Stimulated activated CD4-positive, alpha-beta T cell treated with anti-CD3 and anti-CD28 coated beads, Interleukin-4, amount 100 ng/mL, for 4 hours (primary cell): ENCODE measurements around the gene RGS7.
"Not testable (repeated sequence)": the region's sequence is repeated elsewhere in the genome, so short reads cannot be mapped to it uniquely, and the experiment has no call there.

Experiments used
- DNase-seq, 2 experiments: peaks; one replicate each; pipeline ENCODE4 v3.0.0-alpha.2; 2020

Gene RGS7

DNA sequence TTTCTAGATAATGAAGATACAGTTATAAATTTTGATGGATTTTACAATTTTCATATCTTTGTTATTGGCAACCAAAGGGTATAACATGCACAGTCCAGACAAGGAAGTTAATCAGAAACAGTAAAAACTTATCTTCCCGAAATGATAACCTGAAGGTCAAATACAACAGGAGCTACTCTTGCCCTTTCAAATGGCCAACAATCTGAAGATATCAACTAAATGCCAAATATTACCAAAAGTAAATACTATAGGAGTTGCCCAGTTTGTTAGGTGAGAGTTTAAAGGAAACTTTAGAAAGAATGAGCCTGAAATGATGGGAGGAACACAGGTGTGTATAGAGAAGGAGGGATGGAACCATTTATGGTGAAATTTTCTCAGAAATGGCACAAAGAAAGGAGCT lies 153.2 kb downstream of the RGS7 start:
- no peak for DNase-seq

DNA sequence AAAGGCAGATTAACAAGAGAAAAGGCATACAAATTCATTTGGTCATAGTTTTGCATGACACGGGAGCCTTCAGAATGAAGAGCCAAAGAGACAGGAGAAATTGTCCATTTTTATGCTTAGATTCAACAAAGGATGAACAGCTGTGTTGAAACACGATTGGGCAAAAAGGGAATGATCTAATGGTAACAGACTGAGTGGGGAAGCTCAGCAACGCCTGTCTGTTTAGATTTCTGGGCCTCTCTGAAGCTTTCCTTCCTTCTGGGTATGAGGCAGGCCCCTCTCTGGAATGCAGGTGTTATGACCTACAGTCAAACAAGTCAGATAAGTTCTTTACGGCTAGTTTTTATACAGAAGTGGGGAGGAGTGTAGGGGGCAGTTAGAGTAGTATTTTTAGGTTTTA lies 154.6 kb downstream of the RGS7 start:
- no peak for DNase-seq

DNA sequence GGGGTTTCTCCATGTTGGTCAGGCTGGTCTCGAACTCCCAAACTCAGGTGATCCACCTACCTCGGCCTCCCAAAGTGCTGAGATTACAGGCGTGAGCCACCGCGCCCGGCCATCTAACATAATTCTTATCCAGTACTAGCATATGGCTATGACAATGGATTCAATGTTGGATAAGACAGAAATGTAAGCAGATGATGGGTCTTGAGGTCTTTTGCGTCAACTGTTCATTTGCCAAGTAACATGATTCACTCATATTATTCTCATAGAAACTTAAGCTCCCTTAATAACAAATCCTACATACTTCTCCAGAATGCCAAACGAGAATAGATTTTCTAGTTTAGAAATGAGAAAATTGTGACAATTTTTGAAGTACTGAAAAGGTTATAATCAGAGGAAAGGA lies 170.3 kb downstream of the RGS7 start:
- no peak for DNase-seq

DNA sequence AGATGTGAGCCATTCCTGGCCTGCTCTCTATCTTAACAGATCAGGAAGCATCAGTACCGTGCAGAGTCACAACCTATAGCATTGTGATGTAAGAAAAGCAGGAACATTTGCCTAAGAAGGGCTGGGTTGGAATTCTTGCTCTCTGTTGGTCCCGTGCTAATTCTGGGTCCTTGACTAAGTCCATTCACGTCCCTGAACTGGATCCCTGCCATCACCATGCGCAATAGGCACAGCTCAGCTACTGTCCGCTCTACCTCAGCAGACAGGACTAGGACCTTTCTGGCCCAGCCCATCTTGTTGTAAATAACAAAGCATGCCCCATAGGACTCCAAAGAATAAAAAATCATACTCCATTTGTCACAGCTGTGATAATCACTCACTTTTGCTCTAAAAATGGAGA lies 175.0 kb downstream of the RGS7 start:
- DNase-seq, result no peak

DNA sequence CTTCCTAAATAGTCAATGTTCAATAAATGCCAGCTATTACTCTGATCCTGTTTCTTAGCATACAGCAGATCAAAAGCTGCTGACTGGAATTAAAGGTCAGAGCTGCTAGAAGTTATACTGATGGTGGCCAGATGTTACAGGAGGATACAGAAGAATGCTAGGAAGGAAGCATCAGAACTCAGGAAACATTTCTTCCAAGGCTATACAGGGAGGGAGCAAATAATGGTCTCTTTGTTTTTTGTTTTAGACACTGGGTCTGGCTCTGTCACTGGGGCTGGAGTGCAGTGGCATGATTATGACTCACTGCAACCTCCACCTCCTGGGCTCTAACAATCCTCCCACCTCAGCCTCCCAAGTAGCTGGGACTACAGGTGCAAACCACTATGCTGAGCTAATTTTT lies 175.5 kb downstream of the RGS7 start:
- DNase-seq, result no peak

DNA sequence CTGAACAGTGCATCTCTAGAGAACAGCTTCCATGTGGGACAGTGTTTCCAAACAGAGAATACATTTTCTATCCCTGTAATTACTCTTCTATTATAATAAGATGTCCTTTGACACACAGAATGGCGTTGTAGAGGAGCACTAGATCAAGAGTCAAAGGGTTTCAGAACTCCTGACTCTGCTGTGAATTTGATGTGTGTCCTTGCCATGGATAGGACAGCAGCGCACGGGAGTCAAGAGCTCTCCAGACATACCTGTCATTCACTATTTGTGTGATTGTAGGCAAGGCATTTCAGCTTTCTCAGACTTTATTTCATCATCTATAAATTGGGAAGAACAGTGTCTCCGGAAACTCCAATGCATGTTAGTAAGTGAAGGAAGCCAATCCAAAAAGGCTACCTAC lies 176.4 kb downstream of the RGS7 start:
- DNase-seq, result no peak

DNA sequence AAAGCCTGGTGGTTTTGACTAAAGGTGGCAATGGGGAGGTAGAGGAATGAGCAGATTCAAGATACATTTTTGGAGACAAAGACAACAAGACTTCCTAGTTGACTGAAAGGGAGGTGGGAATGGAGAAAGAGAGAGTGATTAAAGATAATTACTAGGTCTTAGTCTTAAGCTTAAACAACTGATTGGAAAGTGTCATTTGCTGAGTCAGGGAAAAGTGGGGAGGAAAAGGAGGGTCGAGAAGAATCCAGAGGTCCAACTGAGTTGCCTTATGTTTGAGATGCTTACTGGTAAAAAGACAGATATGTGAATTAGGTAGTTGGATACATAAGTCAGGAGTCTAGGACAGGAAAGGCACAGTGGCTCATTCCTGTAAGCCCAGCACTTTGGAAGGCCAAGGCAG lies 179.3 kb downstream of the RGS7 start:
- DNase-seq, result no peak

DNA sequence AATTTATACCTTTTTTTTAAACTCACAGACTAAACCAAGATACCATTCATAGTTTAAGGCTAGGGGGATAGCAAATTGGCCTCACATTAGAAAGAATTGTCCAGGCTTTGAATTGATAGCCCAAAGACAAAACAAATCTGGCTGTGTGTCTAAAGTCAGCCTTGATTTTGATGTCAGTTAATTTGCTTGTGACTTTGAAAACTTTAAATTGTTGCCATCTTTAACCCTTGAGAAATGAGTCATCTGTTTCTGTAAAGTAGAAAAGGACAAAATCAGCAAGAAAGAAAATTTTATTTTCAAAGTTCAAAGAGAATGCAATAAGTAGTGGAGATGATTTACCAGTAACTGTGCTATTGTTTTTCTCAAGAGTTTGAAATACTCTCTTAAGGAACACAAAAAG lies 184.5 kb downstream of the RGS7 start:
- no peak for DNase-seq

DNA sequence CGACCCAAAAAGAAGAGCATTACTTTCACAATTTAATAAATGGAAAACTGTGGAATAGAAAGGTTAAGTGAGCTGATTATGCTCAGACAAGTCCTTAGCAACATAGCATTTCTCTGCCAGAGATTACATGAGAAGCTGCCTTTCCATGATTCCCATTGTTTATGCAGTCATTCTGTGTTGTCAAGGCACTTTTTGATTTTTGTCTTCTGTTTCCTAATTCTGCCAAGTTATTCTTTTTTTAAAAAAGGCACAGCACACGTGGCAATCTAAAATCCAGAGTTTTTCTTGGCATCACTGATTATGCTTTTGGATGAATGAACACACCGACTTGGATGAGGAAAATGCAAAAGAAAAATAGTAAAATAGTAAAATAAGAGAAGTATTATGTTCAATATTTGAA lies 185.0 kb downstream of the RGS7 start:
- no peak for DNase-seq

DNA sequence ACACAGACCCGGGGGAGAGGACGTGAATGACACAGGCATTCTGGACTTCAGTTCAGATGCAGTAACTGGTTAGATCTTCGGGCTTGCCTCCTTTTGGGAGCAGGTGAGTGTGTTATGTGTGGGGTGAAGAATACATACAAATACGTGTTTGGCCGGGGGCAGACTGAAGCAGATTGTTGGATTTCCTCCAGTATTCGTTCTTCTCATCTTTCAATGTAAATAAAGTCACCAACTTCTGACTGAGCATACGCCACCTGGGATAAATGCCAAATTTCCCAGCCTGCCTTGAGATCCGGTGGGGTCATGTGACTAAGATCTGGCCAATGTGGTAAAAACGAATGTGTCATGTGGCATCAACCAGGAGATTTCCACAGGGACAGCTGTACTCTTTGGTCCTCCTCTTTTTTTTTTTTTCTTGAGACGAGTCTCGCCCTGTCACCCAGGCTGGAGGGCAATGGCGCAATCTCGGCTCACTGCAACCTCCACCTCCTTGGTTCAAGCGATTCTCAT lies 189.8 kb downstream of the RGS7 start:
- DNase-seq, result no peak

DNA sequence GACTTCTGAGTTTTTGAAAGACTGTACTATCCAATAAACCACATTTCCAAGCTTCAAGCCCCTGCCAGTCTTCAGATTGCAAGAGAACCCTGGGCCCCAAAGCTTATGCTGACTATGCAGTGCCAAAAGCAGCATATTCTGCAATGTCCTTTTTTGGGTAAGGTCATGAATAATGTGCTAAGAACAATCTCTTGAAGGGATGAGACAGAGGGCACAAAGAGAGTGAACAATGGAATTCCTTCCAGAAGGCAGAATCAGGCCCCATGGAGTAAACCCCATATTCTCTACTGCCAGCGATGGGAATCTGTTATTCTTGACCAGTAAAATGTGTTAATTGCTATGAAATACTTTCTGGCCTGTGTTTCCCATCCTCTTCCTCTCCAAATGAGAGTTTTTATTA lies 190.4 kb downstream of the RGS7 start:
- DNase-seq, result no peak

DNA sequence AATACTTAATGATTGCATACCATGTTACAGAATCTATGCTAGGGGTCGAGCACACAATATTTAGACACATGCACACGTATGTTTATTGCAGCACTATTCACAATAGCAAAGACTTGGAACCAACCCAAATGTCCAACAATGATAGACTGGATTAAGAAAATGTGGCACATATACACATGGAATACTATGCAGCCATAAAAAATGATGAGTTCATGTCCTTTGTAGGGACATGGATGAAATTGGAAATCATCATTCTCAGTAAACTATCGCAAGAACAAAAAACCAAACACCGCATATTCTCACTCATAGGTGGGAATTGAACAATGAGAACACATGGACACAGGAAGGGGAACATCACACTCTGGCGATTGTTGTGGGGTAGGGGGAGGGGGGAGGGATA lies 191.7 kb downstream of the RGS7 start:
- DNase-seq, result not testable (repeated sequence)

DNA sequence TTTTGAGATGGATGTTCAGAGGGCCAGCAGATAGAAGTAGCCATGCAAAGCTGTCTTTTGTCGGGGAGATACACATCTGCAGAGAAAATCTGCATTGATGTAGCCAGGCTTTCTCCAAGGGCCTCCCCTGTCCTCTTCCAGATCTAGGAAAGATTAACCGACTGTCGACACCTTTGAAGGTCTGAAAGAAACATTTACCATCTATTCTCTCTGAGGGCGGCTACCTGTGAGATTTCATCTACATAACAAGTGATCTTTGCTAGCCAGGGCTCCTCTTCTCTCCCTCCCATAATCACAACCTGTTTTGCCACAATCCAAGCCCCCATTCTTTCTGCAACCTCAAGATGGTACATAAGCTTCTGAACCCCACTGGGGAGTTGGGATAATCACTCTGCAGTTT lies 193.6 kb downstream of the RGS7 start:
- no peak for DNase-seq

DNA sequence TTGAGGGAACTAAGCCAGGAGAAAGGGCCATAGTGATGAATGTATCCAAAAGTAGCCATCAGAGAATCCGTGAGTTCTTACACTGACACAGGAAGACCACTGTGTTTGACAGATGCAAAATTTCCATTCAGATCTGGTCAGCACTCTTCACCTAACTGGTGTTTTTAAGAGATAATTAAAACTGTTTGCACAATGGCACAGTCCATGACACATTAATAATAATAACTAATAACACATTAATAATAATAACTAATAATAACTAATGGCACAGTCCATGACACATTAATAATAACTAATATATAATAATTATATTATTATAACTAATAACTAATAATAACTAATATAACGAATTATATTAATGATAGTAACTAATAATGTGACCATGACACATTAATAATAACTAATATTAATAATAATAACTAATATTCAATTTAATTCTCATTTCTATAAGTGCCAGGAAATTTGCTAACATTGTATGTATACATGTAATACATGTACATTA lies 195.8 kb downstream of the RGS7 start:
- no peak for DNase-seq

DNA sequence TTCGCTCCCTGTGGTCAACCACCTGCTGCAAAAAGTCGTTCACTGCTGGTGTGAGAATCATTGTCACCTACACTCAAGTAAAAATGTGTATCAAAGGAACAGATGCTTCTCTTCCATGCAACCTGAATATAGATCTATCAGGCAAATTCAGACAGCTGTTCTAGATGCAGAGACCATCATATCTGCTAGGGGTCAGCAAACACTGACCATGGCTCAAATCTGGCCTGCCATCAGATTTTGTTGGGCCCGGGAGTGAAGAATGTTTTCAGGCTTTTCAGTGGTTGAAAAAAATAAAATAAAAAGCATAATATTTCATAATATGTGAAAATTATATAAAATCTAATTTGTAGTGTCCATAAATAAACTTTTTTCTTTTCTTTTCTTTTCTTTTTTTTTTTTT lies 199.6 kb downstream of the RGS7 start:
- DNase-seq, result no peak

DNA sequence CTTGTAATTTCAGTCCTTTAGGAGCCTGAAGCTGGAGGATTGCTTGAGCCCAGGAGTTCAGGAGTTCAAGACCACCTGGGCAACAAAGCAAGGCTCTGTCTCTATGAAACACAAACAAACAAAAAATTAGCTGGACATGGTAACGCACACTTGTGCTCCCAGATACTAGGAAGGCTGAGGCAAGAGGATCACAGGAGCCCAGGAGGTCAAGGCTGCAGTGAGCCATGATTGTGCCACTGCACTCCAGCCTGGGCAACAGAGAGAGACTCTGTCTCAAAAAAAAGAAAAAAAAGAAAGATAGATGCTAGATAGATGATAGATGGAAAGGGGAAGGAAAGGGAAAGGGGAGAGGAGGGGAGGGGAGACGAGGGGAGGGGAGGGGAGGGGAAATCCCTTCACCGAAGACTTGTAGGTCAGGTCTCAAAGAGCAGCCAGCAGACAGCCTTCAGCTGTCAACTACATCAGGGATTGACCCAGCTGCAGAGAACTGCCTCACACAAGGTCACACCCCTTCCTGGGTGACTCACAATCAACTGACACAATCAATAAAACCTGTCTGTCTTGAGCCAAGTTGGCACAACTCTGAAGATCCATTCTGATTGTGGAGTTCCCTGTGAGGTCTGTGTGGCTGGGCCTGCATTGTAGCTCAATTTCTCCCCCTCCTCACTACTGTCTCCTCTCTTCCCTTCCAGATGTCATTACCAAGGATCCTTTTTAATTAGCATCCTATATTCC lies 200.6 kb downstream of the RGS7 start:
- DNase-seq, result no peak

DNA sequence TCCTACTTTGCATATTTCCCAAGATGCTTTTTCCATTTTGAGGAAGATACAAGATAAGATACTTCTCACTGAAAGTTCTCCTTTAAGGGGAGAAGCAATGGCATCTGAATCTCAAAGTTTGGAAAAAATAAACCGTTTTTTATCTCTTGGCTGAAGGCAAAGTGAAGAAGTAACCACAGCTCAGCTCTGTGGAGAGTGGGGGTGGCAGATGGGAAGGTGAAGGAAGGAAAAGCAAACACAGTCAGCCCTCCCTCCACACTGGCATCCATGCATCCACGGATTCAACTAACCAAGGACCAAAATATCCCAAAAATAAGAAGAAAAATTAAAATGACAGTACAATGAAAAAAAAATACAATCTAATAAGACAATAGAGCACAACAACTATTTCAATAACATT lies 211.1 kb downstream of the RGS7 start:
- no peak for DNase-seq

DNA sequence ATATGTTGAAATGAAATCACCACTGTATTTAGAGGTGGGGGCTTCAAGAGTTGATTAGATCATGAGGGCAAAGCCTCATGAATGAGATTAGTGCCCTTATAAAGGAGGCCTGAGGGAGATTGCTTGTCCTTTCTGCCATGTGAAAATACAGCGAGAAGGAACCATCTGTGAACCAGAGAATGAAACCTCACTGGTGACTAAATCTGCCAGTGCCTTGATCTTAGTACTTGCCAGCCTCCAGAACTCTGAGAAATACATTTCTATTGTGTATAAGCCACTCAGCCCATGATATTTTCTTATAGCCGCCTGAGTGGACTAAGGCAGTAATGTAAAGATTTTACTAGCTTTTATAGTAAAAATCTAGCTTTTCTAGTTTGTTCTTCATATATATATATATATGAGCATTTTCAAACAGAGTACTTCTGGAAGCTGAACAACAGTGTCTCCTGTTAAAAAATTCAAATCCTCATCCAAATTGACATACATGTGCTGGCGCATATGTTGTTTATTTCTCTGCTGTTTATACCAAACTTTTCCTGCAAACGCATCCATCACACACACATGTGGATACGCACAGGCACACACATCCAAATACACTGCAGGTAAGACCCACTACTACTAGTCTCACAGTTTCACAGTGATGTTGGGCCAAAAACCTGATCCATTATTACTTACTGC lies 213.1 kb downstream of the RGS7 start:
- DNase-seq, result no peak

DNA sequence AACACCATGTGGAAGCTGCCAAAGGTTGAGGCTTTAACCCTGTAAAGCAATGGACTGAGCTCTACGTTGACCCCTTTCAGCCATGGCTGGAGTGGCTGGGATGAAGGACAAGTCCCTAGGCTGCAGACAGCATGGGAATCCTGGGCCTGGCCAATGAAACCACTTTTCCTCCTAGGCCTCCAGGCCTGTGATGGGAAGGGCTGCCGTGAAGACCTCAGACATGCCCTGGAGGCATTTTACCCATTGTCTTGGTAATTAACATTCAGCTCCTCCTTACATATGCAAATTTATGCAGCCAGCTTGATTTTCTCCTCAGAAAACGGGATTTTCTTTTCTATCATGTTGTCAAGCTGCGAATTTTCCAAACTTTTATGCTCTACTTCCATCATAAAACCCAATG lies 214.5 kb downstream of the RGS7 start:
- DNase-seq, result no peak

DNA sequence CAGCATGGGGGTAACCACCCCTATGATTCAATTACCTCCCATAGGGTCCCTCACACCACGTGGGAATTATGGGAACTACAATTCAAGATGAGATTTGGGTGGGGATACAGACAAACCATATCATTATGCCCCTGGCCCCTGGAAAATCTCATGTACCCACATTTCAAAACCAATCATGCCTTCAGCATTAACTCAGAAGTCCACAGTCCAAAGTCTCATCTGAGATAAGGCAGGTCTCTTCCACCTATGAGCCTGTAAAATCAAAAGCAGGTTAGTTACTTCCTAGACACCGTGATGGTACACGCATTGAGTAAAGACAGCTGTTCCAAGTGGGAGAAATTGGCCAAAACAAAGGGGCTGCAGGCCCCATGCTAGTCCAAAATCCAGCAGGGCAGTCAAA lies 215.4 kb downstream of the RGS7 start:
- DNase-seq, result not testable (repeated sequence)

DNA sequence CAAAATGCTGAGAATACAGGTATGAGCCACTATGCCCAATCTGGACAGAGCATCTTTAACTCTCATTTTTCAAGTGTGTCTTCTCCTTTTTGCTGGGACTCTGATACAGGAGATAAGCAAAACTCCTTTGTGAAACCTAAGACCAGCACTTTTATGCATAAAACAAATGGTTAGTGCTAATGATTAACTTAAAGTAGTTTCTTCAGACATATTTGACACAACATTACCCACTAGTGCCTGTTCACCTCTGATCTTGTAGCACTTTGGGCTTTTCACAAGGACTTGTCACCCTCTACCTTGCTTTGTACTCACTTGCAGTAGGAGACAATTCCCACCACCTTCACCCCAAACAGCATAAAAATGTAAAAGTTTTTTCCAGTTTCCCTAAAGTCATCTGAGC lies 216.3 kb downstream of the RGS7 start:
- DNase-seq, result no peak

DNA sequence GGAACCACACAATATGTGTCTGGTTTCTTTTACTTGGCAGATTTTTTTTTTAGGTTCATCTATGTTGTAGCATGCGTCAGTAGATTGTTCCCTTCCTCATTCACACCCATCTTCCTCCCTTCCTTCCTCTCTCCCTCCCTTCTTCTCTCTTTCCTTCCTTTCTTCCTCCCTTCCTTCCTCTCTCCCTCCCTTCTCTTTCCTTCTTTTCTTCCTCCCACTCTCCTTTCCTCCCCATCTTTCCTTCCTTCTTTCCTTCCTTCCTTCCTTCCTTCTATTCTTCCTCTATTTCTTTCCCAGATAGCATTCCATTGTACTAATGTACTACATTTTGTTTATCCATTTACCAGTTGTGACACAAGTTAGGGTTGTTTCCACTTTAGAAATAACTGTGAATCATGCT lies 218.0 kb downstream of the RGS7 start:
- DNase-seq, result no peak

DNA sequence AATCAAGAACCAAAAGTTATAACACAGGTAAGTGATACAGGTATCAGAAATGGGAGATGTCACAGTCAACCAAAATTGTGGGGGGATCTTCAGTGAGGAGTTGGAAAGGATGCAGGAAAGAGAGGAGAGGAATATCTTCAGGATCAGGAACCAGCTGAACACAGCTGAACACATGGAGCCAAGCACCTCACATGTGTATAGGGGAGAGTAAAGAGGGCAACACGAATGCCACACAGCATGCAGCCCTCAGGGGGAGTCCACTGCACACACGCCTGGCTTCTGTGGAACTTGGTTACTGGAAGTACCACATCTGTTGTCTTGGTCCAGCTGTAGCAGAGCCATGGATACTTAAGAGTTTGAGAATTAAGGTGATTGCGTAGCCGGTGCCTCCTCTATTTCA lies 218.8 kb downstream of the RGS7 start:
- no peak for DNase-seq

DNA sequence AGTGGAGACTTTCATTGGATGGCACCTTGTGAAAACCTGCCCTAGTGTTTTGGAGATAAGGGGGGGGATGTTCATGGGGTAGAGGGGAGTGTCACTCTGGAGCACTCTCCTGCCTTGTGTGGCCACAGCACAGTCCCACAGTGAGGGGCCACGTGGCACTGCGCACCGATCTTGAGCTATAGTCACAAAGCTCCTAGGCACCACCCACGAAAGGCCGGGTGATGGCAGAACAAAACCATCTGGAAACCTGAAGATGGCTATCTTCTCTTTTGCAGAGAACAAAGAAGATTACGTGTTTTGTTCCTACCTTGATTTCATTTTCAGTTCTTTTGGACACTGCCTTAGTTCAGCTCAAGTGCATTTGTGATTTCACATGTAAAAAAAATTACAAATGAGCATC lies 220.6 kb downstream of the RGS7 start:
- no peak for DNase-seq
